Activated naive CD4-positive, alpha-beta T cell (primary cell): ENCODE measurements around the gene PODXL.
A peak's percentile ranks its signal among the peaks of the same experiment; 100 is the strongest.
"Not testable (repeated sequence)": the region's sequence is repeated elsewhere in the genome, so short reads cannot be mapped to it uniquely, and the experiment has no call there.

Experiments
- DNase-seq, 4 experiments: peaks; one replicate each; lab custom pipeline; 2025; lab: John Stamatoyannopoulos, UW

The PODXL gene

DNA sequence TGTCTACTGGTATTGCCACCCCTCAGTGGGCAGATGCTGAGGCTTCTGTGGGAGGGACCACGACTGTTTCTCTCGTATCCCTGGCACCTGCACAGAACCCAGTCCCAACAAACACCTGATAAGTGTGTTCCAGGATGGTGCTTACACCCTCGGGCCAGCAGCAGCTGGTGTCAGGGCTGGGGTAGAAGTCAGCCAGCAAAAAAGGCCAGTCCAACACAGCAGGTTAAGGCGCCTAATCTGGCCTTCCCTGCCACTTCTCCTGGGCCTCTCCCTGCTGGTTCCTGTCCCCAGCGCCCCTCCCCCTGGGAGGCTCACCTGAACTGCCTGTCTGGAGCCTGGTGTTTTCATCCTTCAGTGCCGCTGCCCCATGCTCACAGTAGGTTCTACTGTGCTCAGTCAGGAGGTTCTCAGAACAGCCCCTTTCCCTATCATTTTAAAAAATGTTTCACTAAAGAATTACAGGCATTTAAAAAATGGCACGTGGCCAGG lies 20.0 kb downstream of the PODXL start:
- DNase-seq: no peak

DNA sequence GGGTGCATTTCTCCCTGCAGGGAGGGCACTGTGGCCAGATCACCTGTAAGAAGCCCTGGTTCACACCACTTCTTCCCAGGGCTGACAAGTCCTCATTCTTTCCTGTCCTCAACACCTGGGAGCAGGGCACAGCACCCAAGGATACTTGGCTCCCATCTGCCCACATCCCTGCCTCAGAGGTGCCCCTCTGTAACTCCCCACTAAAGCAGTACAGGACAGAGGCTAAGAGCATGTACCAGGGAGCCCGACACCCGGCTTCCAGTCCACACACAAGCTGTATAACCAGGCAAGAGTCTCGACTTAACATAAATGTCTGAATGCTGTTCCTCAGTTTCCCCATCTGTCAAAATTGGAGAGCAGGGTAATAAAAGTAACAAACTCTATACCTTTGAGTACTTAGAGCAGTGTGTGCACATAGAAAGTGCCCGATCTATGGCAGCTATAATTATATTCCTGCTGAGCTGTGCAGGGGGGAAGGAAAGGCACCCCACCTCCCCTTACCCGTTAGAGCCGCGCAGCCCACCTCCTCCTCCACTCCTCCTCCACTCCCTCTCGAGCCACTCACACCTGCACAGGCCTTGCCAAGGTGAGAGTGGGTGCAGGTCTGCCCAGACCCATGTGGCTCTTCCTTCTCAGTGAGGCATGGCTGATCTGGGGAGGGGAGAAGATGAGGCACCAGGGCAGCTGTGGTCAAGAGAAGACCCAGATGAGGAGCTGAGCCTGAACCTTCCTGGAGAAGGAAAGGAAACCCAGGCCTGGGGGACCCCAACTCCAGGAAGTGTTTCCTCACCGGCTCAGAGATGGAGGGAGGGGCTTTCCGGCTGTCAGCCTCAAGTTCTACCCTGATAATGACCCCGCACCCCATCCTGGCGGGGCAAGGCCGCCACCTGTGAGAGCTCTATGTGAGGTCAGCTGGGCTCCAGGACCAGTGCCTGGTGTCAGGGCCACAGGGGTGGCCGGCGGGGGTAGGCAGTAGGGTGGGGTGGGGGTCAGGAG lies 22.6 kb downstream of the PODXL start:
- DNase-seq: no peak

DNA sequence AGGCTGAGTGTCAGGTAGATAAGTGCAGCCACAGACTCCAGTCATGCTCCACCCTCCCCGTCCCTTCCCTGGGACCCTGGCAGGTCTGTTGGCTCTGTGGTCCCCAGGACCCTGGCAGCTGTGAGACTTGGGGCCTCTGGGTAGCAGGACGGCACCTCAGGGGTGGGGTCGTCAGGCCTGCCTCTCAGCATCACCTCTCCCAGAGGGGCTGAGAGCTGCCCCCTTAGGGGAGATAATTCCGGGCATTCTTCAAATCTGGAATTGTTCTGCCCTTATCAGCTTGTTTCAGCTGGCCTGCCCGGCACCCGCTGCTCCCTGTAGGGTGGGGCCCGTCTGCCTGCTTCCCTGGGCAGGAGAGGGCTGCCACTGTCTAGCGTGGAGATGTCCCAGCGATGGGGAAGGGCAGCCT lies 23.3 kb downstream of the PODXL start:
- DNase-seq: no peak

DNA sequence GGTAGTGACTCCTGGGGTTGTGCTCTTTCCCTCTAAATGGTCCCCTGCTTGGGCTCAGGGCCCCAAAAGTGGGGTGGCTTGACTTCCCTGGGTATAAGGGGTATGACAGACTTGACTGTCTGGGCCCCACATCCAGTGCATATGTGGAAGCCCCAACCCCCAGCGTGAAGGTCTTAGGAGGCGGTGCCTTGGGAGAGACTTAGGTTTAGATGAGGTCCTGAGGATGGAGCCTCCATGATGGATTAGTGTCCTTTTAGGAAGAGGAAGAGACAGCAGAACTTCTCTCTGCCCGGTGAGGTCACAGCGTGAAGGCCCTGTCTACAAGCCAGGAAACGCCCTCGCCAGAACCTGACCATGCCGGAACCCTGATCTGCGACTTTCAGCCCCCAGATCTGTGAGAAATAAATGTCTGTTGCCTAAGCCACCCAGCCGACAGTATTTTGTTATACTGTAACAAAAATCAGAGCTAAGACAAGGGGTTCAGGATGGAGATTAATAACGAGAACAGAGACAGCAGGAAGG lies 23.8 kb downstream of the PODXL start:
- DNase-seq: no peak

DNA sequence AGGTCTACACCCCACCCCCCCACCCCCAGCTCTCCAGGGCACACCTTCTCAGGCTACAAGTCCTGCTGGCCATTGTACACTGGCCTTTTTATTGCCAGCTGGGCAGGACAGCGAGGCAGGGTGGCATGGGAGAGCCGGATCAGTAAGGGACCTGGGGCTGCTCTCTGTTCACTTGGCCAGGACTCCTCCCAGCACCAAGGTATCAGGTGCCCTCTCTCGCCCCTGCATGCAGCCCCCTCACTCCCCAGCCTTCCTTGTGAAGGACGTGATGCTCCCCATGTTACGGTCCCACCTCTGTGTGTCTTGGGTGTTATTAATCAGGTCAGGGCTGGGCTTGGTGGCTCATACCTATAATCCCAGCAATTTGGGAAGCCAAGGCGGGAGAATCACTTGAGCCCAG lies 26.3 kb downstream of the PODXL start:
- DNase-seq: no peak

DNA sequence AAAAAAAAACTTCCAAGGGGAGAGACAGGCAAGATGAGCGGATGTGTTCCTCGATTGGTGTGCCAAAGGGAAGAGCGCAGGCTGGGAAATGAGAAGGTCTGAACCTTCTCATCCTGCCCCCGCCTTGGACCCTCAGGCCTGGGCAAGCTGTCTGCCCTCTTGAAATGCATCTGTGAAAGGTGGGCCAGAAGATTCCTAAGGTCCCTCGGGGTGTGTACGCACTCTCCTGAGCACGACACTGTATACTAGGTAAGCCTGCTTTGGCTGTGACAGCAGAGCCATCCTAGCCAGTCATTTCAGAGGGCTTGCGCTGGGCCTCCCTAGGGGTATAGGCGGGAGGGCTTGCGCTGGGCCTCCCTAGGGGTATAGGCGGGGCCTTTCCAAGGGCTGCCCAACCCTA lies 26.8 kb downstream of the PODXL start:
- no peak for DNase-seq

DNA sequence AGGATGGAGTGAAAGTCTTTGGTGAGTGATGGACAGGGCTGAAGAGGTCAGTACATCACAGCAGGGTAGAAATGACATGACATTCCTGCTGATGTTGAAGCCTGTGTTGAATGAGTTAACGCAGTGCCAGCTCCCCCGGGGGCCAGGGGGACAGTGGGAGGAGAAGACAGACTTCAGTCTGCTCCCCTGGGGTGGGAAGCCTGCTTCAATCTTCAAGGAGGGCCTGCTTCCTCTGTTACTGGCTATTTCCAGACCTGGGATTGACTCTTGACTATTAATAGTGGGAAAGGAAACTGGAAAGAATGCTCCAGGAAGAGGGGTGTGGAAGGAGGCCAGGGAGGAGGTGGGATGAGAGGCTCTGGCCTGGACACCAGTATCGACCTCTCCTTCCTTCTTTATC lies 27.2 kb downstream of the PODXL start:
- DNase-seq: no peak

DNA sequence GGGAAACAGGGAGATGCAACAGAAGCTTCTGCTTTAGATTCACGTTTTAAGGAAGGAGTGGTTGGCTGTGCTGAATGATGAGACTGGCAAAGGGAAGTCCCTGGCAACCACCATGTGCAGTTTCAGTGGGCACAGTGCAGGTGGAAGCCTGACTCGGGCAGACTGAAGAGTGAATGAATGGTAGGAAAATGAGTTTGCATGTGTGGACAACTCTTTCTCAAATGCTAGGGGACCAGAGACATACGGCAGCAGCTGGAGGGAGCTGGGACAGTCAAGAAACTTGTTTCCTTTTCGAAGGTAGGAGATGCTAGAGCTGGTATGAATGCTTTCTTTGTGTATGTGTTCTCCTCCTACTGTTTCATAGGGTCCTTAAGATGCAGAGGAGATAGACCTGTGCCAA lies 29.0 kb downstream of the PODXL start:
- DNase-seq: no peak

DNA sequence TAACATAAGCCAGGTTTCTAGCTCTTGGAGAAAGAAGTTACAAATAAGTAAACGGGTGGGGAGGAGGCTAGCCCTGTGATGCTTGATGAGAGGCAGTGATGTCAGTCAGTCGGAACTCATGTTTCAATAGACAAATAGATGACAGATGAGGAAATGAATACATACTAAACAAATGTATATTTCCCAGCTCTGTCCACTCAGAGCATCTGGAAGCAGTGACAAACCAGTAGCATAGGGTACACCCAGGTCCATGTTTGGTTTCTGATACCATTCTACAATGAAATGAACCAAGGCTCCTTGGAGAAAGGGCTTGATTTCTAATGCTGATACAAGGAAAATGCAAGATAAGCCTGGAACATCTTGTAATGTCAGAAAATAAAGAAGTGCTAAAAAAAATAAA lies 30.6 kb downstream of the PODXL start:
- no peak for DNase-seq

DNA sequence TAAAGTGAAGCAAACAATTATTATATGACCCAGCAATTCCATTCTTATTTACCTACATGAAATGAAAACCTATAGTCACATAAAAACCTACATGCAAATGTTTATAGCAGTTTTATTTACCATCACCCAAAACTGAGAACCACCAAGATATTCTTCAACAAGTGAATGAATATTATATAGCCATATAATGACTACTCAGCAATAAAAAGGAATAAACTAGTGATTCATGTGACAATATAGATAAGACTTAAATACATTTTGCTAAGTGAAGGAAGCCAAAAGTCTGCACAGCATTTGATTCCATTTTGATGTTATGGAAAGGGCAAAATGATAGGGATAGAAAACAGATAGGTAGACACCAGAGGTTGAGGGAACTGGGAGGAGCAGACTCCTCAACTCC lies 31.7 kb downstream of the PODXL start:
- DNase-seq: no peak

DNA sequence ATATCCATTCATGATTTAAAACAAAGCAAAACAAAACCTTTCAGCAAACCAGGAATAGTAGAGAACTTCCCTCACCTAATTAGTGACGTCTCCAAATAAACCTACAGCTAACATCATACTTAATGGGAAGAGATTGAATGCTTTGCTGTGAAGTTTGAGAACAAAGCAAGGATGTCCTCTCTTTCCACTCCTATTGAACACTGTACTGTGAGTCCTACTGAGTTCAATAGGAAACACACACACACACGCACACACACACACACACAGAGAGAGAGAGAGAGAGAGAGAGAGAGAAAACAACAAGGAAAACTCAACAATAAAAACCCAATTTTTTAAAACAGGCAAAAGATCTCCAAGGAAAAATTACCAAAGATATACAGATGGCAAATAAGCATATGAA lies 32.3 kb downstream of the PODXL start:
- DNase-seq: no peak

DNA sequence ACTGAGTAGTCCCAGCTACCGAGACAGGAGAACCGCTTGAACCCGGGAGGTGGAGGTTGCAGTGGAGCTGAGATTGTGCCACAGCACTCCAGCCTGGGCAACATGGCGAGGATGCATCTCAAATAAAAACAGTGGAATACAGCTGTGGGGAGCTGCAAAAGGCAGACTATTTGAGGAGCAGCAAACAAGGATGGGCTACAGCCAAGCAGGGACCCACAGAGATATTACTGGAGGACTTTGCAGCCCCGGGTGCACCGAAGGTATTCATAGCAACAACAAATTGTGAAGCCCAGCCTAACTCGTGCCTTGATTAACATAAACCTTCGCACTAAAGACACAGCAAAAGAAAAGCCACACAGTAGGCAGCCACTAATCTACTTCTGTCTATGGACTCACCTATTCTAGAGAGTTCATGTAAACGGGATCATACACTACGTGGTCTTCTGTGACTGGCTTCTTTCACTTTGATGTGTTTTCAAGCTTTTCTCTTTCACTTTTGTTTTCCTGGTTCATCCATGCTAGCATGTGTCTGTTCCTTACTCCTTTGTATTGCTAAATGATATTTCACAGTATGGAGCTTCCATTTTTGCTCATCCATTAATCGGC lies 34.0 kb downstream of the PODXL start:
- no peak for DNase-seq

DNA sequence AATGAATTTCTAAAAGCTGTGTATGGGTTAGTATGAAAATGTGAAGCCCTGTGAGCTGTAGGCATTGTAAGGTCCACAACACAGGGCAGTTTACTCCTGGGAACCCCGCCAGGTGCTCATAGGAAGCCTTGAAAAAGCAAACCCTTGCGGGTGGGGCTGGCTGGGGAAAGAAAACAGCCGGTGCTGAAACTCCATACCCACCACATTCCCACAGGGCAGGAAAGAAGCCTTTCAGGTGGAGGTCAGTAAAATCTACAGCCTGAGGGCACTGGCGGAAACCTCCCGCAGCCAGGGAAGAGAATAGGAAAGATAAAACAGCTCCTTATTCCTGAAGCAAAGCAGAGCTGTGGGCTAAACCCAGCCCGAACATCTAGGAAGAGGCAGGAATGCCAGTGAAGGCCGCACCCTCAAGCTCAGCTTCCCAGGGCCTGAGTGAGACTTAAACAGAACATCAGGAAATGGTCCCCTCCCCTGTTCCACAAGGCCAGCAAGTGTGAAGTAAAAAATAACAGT lies 34.7 kb downstream of the PODXL start:
- no peak for DNase-seq

DNA sequence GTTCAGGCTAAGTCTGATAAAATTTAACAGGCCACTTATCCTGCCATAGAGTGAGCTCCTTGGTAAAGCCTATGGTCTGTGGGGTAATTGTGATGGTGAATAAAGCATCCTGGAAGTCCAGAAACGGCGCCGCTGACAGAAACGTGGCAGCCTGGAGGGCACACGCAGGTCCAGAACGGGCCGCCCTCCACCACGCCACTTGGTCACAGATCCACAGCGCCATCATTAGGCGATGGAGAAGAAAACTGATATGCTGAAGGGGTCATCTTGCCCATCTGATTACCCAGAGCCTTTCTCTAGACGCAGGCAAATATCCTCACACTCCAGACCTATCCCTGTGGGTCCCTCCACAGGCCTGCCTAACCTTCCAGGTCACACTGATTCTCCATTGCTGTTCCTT lies 37.8 kb downstream of the PODXL start:
- DNase-seq: no peak

DNA sequence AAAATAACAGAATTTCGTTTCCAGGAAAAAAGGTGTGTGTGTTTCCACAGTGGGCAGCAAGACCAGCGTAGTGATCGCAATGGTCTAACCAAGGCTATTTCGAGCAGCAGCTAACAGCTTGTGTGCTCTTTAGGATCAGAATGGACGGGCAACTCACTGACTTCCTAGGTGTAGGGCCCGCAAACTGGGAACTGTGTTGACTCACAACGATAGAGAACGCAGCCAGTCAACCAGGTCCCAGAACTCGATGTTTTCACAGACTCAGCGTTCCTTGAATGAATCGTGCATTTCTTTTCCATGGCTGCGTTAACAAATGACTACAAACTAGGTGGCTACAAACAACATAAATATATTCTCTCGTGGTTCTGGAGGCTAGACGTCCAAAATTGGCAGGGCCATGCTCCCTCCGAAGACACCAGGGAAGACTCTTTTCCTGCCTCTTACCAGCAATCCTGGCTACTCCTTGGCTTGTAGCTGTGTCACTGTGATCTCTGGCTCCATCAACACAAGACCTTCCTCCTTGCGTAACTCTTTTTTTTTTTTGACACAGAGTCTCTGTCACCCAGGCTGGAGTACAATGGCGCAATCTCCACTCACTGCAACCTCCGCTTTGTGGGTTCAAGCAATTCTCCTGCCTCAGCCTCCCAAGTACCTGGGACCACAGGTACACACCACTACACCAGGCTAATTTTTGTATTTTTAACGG lies 39.1 kb downstream of the PODXL start:
- DNase-seq: no peak

DNA sequence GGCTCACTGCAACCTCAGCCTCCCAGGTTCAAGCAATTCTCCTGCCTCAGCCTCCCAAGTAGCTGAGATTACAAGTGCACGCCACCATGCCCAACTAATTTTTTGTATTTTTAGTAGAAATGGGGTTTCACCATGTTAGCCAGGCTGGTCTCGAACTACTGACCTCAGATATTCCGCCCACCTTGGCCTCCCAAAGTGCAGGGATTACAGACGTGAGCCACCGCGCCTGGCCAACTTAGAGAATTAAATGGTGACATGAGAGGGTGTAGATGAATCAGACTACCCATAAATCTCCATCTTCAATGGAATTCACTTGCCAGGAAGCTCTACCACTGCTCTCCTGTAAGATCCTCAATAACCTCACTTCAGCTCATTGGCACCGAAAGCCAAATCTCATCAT lies 41.0 kb downstream of the PODXL start:
- not testable (repeated sequence) for DNase-seq

DNA sequence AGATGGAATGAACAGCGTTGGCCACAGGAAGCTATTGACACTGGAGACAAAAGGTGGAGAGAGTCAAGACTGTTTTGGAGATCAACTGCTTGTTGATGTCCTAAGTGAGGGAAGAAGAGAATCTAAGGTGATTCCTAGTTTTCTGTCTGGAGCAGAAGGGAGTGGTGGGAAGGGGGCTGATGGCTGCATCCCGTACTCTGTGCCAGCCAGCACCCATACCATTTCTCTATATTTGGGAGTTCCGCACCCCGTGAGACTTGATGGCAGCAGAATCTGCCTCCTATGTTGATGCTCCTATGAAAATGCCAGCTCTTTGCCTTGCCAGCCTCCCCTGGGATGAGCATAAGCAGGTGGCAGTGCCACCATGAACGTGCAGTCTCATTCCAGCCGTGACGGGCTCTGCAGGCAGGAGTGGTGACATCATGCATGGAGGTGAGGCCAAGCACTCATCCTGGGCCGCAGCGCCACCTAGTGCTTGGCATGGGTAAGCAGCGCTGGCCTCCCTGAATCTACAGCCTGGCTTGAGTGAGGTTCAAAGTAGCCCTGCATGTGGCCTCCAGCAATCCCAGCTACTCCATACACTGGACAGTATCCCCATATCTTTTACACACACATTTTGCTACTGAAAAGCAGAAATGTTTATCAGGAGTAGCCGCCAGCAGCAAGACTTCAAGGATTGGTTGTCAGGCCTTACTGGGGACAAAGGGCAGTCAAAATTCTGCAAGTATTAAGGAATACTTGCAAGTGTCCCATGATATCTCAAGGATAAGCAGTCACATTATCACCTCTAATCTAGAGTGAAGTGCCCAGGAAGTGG lies 43.0 kb downstream of the PODXL start:
- DNase-seq: peak; percentile 45 to 71 (median 53)

DNA sequence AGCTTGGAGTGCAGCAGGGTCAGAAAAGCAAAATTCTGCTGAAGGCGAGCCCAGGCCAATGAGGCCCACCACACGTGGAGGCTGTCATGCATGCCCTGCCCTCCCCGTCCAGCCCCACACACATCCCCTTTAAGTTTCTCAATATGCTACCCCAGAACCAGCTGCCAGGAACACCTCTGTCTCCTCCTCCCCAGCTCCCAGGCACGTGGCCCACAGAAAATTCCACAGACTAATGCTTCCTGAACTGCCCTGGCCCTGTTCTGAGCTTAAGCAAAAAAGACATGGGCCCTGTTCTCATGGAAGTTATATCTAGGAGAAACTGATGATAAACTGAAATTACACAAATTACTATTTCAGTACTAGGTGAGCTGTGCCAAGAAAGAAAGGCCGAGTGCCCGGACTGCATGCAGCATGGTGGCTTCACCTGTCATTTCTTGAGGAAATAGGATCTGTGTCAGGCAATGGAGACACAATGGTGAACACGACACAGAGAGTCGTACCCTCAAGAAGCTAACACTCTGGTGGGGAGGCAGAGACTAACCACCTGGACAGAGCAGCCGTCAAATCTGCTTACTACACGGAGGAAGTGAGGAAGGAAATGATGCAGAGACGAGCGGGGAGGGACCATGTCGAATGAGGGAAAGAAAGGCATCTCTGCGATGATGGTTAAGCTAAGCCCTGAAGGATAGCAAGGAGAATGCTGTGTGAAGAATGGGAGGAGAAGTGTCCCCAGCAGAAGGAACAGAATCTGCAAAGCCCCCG lies 44.5 kb downstream of the PODXL start:
- no peak for DNase-seq

DNA sequence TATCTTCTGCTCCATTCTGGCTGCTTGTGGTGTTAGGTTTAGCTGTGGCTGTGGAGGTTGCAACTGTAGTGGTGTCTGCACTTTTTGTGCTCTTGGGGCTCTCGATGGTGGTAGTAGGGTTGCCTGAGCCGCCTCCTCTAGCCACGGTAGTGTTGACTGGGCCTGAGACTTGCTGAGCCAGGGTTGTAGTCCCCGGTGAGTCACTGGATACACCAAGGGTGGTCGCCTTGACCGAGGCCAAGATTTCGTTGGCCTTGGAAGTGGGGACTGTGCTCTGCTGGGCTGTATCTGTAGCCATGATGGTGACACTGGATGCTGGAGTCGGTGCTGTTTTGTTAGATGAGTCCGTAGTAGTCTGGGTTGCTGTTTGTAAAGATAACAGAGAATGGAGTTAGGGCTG lies 45.4 kb downstream of the PODXL start:
- no peak for DNase-seq

DNA sequence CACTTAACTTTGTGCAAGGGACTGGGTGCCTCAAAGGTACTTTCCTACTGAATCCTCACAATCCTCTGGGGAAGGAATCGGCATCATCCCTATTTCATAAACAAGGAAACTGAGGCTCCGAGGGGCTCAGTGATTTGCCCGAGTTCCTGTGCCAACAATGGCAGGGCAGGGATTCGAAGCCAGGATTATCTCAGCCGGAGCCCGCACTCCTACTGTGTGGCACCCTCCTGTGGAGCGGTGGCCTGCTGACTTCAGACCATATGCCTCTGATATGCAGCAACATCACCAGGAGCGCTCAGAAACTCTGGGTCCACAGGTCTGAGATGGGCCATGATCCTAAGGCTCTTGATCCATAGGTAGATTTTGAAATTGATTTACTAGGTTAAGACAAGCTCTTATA lies 46.6 kb downstream of the PODXL start:
- DNase-seq: no peak
